Osteoblast (primary cell): ENCODE data around the gene RPL18. TPM values are rescaled to one million over a fixed set of nuclear protein-coding genes. Genes with fewer than 3 reads are reported as not detected.
"Not testable (repeated sequence)": the region's sequence is repeated elsewhere in the genome, so short reads cannot be mapped to it uniquely, and the experiment has no call there.

ENCODE experiments used
- DNase-seq: peaks from one replicate; pipeline ENCODE4 v3.0.0; 2011; ENCODE audit warnings: low spot score, mixed read lengths; ENCODE audit not compliant: insufficient read length; ENCODE audit errors: missing footprints
- H2AFZ ChIP-seq: 2 replicates; pipeline ENCODE4 v1.6.0; 2011; ENCODE audit warnings: mild to moderate bottlenecking, low read length
- H3K27ac ChIP-seq: 2 replicates; pipeline ENCODE4 v1.5.1; 2011; ENCODE audit warnings: mild to moderate bottlenecking, low read depth, low read length, moderate library complexity
- H3K27me3 ChIP-seq: 2 replicates; pipeline ENCODE4 v1.6.0; 2012; ENCODE audit warnings: mild to moderate bottlenecking, control low read depth, inconsistent platforms, low read length, moderate library complexity; ENCODE audit not compliant: insufficient read depth
- H3K36me3 ChIP-seq: 2 replicates; pipeline ENCODE4 v1.5.1; 2011; ENCODE audit warnings: mild to moderate bottlenecking, low read length, control low read depth, moderate library complexity; ENCODE audit not compliant: insufficient read depth
- H3K4me1 ChIP-seq: 2 replicates; pipeline ENCODE4 v1.5.1; 2011; ENCODE audit warnings: mild to moderate bottlenecking, low read length, control low read depth, moderate library complexity; ENCODE audit not compliant: insufficient read depth
- H3K4me2 ChIP-seq: 2 replicates; pipeline ENCODE4 v1.6.0; 2011; ENCODE audit warnings: mild to moderate bottlenecking, low read length; ENCODE audit not compliant: insufficient read depth
- H3K4me3 ChIP-seq: fragments of 200-600 bp; sonication (generic); 3 replicates; pipeline ENCODE4 v1.5.1; 2012; ENCODE audit warnings: mild to moderate bottlenecking, low read length, inconsistent platforms; ENCODE audit not compliant: insufficient read depth
- H3K79me2 ChIP-seq: 2 replicates; pipeline ENCODE4 v1.6.0; 2012; ENCODE audit warnings: mild to moderate bottlenecking, low read length, control low read depth, inconsistent platforms; ENCODE audit not compliant: insufficient read depth
- H3K9me3 ChIP-seq: 2 replicates; pipeline ENCODE4 v1.5.1; 2011; ENCODE audit warnings: low read depth, low read length, control low read depth
- H4K20me1 ChIP-seq: 2 replicates; pipeline ENCODE4 v1.6.0; 2012; ENCODE audit warnings: mild to moderate bottlenecking, low read length, control low read depth; ENCODE audit not compliant: insufficient read depth
- total RNA-seq: library from RNA; depleted of rRNA; stranded (reverse); fragments of >200 nt; gene quantifications from 2 replicates; pipeline ENCODE4 v1.2.3, GENCODE V29; 2012
- TF ChIP-seq, protein P1 (sequence below): IDR thresholded peaks from 2 replicates; pipeline ENCODE4 v1.5.1; 2011; ENCODE audit warnings: mild to moderate bottlenecking, low read depth, low read length, moderate library complexity; ENCODE audit errors: extremely low read depth

Gene RPL18
- total RNA-seq, 1 donor, result 1,357 TPM

DNA sequence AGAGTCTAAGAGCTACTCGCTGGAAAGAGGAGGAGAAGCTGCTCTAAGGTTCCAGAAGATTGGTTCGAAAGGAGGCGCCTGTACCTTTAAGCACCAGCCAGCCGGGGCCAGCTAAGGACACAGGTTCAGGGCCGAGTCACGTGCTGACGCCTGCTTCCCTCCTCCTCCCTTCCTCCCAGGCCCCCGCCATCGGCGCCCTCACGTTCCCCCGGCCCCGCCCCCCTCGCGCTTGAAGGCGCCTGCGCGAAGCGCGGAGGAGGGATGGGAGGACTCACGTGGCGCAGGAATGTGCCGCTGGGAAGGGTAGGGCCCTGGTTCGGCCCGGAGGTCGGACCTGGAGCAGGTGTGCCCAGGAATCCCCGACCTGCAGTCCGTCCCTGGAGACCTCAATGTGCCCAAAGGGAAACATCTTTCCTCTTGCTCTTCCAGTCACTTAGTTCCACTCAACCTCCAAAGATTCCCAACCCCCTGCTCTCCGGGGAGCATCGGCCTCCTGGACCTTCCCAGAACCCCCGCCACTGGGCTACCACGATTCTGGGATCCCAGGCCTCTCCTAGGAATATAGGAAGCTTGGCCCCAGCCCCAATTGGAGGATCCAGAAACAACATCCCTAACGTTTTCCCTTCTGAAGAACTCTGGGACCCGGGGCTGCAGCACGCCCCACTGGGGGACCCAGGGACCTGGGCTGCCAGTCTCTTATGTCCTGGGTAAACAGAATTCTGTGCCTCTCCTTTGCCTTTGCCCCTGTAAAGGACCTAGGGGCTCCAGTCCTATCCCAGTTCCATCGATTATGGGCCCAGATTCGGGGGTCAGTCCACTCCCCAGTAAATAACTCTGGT, 15.7 kb upstream of the RPL18 start:
- Histone ChIP-seq H3K27ac (peak overlapping the region; percentile 71), H3K9me3 (no peaks in the 10 kb centered on the region), H3K4me2 (peak overlapping the region; percentile 73), H2AFZ (peak overlapping the region; percentile 64), H3K36me3 (no peaks in the 10 kb centered on the region), H3K27me3 (peaks cover 5% of the 10 kb centered on the region), H4K20me1 (no peaks in the 10 kb centered on the region), H3K4me3 (peak overlapping the region; percentile 70), H3K4me1 (peaks cover 55% of the 10 kb centered on the region), H3K79me2 (no peaks in the 10 kb centered on the region)
- peak; percentile 99 for DNase-seq
- TF ChIP-seq, protein P1, sequence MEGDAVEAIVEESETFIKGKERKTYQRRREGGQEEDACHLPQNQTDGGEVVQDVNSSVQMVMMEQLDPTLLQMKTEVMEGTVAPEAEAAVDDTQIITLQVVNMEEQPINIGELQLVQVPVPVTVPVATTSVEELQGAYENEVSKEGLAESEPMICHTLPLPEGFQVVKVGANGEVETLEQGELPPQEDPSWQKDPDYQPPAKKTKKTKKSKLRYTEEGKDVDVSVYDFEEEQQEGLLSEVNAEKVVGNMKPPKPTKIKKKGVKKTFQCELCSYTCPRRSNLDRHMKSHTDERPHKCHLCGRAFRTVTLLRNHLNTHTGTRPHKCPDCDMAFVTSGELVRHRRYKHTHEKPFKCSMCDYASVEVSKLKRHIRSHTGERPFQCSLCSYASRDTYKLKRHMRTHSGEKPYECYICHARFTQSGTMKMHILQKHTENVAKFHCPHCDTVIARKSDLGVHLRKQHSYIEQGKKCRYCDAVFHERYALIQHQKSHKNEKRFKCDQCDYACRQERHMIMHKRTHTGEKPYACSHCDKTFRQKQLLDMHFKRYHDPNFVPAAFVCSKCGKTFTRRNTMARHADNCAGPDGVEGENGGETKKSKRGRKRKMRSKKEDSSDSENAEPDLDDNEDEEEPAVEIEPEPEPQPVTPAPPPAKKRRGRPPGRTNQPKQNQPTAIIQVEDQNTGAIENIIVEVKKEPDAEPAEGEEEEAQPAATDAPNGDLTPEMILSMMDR, result no peak

DNA sequence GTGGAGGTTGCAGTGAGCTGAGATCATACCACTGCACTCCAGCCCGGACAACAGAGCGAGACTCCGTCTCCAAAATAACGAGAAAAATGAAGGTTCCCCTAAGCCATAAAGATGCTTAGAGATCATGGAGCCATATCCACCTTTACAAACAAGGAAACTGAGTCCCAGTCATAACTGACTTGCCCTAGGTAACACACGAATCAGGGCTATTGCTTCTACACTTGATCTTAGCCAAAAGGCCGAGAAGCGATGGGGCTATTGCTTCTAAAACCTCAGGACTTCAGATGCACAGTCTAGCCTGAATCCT, 15.0 kb upstream of the RPL18 start:
- TF ChIP-seq, protein P1, result no peak
- peak overlapping the region; percentile 64 for H2AFZ ChIP-seq
- peaks cover 55% of the 10 kb centered on the region for H3K4me1 ChIP-seq
- peak overlapping the region; percentile 70 for H3K4me3 ChIP-seq
- H3K36me3 ChIP-seq, result no peaks in the 10 kb centered on the region
- H3K27ac ChIP-seq, result peak overlapping the region; percentile 42
- no peaks in the 10 kb centered on the region for H3K79me2 ChIP-seq
- DNase-seq, result no peak
- H4K20me1 ChIP-seq, result no peaks in the 10 kb centered on the region
- H3K9me3 ChIP-seq, result no peaks in the 10 kb centered on the region
- peak overlapping the region; percentile 73 for H3K4me2 ChIP-seq
- H3K27me3 ChIP-seq, result peaks cover 5% of the 10 kb centered on the region

- Histone ChIP-seq H3K4me1 (peaks cover 50% of the 10 kb centered on the region), H3K36me3 (no peaks in the 10 kb centered on the region), H3K27me3 (peaks cover 5% of the 10 kb centered on the region), H3K27ac (peak overlapping the region; percentile 42), H3K9me3 (no peaks in the 10 kb centered on the region), H3K4me3 (peak overlapping the region; percentile 70), H4K20me1 (no peaks in the 10 kb centered on the region), H2AFZ (peak overlapping the region; percentile 64), H3K79me2 (no peaks in the 10 kb centered on the region), H3K4me2 (peak overlapping the region; percentile 73)
- TF ChIP-seq, protein P1, result no peak
- peak; percentile 83 for DNase-seq
Measured at GRCh38 chr19:48633148-48634035, 14.4 kb upstream of the RPL18 start.

DNA sequence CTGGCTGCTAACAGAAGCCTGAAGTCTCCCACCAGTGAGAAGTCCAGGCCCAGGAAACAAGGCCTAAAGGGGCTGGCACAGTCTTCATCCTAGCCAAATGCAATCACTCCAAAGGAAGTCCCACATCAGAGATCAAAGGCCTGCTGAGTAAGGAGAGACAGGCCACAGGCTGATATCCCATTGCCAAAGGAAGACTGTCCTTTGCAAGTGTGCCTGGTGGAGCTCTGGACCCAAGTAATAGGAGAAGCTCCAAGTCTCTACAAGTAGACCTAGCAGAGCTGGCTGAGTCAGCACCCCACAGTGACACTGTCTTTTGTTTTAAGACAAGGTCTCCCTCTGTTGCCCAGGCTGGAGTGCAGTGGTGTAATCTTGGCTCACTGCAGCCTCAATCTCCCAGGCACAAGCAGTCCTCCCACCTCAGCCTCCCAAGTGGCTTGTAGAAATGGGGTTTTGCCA, 13.7 kb upstream of the RPL18 start:
- peaks cover 5% of the 10 kb centered on the region for H3K27me3 ChIP-seq
- H3K79me2 ChIP-seq, result no peaks in the 10 kb centered on the region
- H3K36me3 ChIP-seq, result no peaks in the 10 kb centered on the region
- H4K20me1 ChIP-seq, result no peaks in the 10 kb centered on the region
- no peak overlapping the region for H3K4me3 ChIP-seq
- H3K4me1 ChIP-seq, result peaks cover 45% of the 10 kb centered on the region
- peak overlapping the region; percentile 32 for H3K27ac ChIP-seq
- H3K9me3 ChIP-seq, result no peaks in the 10 kb centered on the region
- no peak overlapping the region for H2AFZ ChIP-seq
- DNase-seq, result peak; percentile 83
- H3K4me2 ChIP-seq, result peak overlapping the region; percentile 30
- TF ChIP-seq, protein P1, result no peak

GRCh38 chr19:48632286-48632685, 13.3 kb upstream of the RPL18 start:
- peak overlapping the region; percentile 30 for H3K4me2 ChIP-seq

More at GRCh38 chr19:48632286-48632685, 13.3 kb upstream of the RPL18 start:
- not testable (repeated sequence) for H3K79me2 ChIP-seq, DNase-seq, H3K36me3 ChIP-seq, H3K27me3 ChIP-seq, H3K4me3 ChIP-seq, H2AFZ ChIP-seq, H3K9me3 ChIP-seq, H4K20me1 ChIP-seq
- Histone ChIP-seq H3K27ac (peak overlapping the region; percentile 32), H3K4me1 (peaks cover 41% of the 10 kb centered on the region)
